Left ventricle myocardium superior (tissue), 1 donor: ENCODE results near the gene TAS1R3. TPM values are rescaled to one million over a fixed set of nuclear protein-coding genes. Genes with fewer than 3 reads are reported as not detected.

ENCODE experiments used
- ATAC-seq: fragments of 200-7000 bp; cut with Tn5 transposase; one replicate; pipeline ENCODE4 v1.9.1; 2020; ENCODE audit warnings: mild to moderate bottlenecking, moderate library complexity
- DNase-seq: peaks from one replicate; pipeline ENCODE4 v3.0.0-alpha.2; 2020
- intact Hi-C: fragments of 100-400 bp; cut with micrococcal nuclease; formaldehyde crosslinking; loops from one replicate; pipeline ENCODE4 v1.11.0; 2022
- total RNA-seq: library from RNA; stranded (reverse); fragmentation: NEBNext Ultra II Directional; extraction: Animal tissue kit (Norgen Biotek cat#: 25700); gene quantifications from one replicate; pipeline ENCODE4 v1.2.1, GENCODE V29; 2021
- donor health status: DM: no; HTN: yes; CAD: no; lungs with severe emphysema.

Gene TAS1R3
- total RNA-seq, 1 donor from 2014 or later: 0.57 TPM

DNA sequence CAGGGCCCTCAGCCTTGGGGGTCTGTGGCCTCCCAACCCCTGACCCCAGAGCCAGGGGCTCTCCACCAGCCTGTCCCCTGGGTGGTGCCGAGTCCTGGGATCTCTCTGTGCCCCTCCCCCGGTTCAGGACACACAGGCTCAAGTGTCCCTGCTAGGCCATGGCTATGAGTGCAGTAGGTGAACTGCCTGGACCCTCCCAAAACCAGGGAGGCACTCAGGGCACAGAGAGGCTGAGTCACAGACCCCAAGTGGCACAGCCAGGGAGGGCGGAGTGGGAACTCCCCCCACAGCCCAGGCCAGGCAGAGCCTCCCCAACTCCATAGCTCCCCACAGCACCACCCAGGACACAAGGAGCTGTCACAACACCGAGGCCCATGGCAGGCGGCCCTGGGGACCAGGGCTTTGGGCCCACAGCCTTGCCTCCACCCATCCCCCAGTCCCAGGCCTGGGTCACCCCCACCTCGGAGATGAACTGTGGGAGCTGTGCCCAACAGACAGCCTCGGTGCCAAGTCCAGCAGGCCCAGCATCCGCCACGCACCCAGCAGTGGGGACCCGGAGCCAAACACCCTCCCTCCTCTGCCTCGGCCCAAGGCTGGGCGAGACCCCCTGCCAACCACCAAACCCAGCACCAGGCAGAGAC lies 14.9 kb downstream of the TAS1R3 start:
- intact Hi-C loops: no loop called here
- DNase-seq: peak; percentile 64
- ATAC-seq: peak; percentile 8

DNA sequence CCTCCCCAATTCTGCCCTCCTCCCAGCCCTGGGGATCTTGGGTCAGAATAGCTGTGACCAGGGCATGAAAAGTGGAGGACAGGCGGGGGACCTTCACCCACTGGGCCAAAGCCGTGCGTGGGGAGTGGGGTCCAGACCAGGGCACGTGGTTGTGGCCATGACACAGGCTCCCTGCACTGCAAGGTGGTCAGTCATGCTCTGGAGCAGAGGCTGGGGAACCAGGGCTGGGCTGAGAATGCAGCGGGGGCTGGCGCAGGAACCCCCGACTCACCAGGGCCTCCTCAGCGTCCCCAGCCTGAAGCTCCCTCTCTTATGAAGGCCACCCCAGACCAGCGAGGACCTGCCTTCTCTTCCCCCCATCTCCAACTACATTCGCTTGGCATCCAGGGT lies 15.4 kb downstream of the TAS1R3 start:
- peak; percentile 31 for DNase-seq
- intact Hi-C loops: no loop called here

DNA sequence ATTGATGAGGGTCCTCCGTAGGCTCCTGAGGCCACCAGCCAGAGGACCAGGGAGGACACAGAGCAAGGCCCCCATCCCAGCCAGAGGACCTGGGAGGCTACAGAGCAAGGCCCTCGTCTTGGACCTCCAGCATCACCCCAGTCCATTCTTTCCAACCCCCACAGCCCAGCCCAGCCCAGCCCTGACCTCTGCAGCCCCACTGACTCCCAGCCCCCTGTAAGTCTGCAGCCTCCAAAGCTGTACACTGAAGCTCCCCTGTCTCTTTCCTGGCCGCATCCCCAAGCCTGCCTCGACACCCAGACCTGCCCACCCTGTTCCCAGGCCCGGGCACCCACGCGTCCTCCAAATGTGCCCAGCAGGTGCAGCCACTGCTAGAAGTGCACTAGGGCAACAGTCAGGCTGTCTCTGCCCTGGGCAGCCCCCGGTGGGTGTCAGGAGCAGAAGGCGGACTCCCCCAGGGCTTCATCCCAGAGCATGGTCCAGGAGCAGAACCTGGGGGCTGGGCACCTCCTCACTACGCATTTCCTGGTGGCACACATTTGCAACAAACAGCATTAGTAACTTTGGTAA lies 16.0 kb downstream of the TAS1R3 start:
- intact Hi-C loops: no loop called here
- DNase-seq (peak; percentile 28), ATAC-seq (no peak)

More for the DNA sequence above, 15.4 kb downstream of the TAS1R3 start:
- no peak for ATAC-seq

DNA sequence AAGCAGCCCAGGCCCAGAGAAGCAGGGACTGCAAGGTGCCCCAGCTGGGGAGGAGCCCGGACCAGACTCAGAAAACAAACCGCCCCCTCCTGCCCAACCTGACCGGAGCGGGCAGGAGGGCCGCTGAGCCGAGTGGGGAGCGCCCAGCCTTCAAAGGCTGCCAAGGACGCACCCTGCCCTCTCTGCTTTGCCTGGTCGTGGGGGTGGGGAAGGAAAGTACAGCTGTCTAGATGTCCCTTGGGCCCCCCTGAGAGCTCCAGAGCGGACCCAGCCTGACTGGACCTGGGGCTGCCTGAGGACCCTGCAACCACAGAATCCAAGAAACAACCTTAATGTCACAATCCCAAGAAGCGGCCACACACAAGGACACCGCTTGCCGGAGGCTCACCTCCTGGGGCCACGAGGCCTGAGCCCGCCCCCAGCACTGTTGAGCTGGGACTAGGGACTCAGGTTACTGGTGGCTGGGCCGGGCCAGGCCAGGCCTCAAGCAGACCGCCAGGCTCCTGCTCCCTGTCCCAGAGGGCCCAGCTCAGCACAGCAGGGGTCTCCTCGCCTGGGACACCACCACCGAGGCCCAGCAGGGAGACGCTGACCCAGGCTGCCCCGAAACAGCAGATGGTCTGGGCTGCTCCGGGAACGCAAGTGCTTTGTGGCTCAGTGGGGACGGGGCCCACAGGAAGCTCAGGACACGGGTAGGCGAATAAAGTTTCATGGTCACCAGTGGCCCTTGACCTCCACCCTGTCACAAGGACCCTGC lies 16.8 kb downstream of the TAS1R3 start:
- DNase-seq (peak; percentile 71), ATAC-seq (peak; percentile 43)
- intact Hi-C loops: no loop called here

DNA sequence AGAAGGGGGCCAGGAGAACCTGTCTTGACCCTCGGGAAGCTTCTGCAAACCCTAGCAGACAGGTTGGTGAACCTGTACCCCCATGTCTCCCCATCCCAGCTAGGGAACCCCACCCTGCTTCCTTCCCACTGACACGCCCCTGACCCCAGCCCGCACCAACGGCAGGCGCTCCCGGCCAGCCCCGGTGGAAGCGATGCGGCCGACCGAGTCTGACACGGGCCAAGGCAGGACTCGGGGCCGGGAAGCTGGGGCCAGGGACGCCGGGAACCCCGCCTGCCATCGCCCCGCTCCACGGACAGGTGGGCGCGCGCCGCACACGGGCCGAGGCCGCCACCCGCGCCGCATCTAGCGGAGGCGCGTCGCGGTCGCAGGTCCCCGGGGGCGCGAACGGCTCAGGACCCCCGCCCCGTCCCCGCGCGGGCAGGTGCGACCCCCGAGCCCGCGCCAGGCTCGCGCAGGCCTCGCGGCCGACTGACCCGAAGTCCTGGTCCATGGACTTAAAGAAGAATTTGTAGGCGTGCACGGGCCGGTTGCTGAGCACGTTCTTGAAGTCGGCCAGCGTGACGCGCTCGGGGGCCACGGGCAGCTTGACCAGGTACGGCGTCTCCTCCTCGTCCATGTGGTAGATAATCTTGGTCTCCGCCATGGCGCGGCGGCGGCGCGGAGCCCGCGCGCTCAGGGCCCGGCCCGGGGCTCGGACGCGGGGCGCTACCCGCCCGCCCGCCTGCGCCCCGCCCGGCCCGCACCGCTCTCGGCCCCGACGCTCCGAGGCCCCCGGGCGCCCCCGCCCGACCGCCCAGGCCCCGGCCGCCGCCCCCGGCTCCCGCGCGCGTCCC lies 17.6 kb downstream of the TAS1R3 start:
- intact Hi-C loops: no loop called here
- ATAC-seq (no peak), DNase-seq (peak; percentile 62)

DNA sequence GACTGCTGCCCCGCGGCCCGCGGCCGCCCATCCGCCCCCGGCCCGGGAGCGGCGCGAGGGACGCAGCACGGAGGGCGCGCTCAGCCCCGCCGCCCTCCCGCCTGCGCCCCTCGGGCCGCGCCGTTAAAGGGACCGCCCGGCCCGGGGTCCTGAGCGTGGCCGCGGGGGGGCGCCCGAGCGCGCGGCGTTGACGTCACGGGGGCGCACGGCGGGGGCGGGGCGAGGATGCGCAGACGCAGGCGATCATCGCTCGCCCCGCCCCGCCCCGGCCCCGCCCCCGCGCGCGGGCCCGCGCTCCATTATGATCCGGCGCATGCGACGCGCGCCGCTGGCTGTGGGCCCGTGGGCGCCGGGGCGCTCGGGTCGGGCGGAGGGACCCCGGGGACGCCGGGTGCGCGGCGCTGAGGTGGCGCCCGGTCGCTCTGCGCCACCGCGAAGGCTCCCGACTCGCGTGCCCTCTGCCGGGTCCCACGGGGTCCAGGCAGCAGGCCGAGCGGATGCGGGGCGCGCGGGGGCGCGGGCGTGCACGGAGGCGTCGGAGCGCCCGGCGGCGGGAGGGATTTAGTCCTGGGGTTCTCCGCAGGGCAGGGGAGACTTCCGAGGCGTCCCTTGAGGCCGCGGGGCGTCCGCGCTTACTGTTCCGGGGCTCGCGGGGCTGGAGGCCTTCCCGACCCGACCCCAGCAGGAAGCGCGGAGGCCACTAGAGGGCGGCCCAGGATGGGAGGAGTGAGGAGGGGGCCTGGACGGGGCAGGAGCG lies 18.4 kb downstream of the TAS1R3 start, which contains the start of gene DVL1:
Gene DVL1 (minus strand): TSS at position 163 of the 757 bp plus-strand sequence. CDS start 353 bp downstream, outside the sequence.
- intact Hi-C loops: no loop called here
- ATAC-seq: peak; percentile 35
- peak; percentile 85 for DNase-seq

DNA sequence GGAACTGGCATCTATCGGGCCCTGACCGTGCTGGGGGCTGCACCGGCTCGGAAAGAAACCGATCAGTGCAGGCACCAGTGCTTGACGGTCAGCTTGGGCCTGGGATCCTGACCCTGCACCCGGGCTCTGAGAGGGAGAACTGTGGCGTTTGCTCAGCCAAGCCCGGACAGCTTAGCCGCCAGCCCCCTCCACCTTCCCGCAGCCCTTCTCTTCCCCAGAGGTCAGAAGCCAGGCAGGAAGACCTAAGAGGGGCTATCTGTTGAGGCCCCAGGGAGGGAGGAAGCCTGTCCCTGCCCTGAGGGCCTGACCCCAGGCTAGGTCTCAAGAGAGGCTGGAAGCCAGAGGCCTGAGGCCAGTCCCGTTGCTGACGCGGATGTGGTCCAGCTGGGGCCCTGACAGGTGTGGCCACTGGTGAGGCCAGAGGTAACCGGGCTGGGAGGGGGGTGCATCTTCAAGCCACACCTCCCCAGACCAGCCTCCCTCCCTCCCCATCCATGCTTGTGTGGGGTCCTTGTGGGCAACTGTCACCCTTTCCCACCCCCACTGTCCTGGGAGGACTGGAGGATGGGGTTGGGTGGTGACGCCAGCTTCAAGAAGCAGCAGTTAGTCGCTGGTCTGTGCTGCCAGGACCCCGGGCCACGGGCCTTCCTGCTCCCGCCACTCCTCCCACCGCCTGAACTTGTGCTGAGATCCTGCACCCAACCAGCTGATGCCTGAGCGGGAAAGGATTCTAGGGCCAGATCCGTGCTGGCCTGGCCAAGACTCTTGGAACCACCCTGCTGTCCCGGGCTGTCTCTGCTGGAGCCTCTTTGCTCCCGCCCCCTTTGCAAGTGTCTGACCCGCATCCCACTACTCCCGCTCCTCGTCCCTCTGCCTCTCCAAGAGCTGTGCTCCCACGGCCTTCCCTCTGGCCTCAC lies 20.7 kb downstream of the TAS1R3 start:
- ATAC-seq (peak; percentile 43), DNase-seq (peak; percentile 76)
- intact Hi-C loops: no loop called here

DNA sequence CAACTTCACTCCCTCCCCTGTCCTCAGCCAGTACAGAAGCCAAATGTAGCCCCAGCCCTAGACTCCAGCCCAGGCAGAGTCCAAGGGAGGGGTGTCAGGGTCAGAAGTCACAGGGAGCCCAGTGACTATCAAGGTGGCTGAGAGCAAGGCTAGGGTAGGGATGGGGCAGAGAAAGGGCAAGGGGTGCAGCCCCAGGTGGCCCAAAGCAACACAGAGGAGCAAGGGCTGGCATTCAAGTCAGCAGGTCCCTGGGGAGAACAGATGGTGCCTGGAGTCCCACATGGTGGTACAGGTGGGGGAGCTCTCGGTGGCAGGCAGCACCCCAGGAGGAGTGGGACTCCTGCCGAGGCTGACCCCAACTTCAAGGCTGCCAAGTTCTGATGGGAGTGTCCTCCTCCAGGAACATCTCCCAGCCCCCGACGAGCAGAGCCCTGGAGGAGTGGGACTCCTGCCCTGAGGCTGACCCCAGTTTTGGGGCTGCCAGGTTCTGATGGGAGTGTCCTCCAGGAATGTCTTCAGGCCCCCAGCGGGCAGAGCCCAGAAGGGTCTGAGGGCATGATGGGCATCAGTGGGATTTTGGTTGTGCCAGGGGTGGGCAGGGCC lies 21.8 kb downstream of the TAS1R3 start:
- ATAC-seq (no peak), DNase-seq (peak; percentile 35)
- intact Hi-C loops: no loop called here

DNA sequence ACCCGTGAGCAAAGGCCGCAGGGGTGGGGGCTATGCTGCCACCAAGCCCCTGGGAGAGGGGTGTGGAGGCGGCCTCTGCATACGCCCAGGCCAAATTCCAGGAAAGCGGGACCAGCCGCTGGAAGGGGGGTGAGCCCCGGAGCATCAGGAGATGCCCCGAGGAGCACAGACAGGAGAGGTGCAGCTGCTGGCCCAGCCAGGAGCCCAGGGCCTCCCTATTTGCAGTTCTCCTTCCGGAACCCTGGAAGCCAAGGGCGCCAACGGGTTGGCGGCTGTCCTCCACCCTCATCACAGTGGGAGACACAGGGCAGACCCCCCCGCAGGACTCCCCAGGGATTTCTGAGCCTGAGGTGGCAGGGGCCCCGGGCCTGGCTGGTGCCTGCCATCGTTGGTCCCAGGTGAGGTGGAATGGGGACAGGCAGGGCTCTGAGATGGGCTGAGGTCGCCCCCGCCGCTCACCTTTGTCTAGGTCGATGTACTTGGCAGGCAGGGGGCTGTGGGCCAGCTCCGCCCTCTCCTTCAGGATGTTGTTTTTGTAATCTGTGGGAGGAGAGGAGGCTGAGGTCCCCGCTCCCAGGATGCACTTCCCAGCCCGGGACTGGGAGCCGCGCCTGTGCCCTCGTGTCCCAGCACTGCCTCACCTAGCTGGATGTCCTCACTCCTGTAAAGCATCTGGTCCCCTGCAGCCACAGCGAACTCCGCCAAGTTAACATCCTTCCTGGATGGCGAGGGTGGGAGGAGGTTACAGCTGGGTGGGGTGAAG lies 22.5 kb downstream of the TAS1R3 start:
- intact Hi-C loops: no loop called here
- peak; percentile 40 for DNase-seq
- no peak for ATAC-seq

DNA sequence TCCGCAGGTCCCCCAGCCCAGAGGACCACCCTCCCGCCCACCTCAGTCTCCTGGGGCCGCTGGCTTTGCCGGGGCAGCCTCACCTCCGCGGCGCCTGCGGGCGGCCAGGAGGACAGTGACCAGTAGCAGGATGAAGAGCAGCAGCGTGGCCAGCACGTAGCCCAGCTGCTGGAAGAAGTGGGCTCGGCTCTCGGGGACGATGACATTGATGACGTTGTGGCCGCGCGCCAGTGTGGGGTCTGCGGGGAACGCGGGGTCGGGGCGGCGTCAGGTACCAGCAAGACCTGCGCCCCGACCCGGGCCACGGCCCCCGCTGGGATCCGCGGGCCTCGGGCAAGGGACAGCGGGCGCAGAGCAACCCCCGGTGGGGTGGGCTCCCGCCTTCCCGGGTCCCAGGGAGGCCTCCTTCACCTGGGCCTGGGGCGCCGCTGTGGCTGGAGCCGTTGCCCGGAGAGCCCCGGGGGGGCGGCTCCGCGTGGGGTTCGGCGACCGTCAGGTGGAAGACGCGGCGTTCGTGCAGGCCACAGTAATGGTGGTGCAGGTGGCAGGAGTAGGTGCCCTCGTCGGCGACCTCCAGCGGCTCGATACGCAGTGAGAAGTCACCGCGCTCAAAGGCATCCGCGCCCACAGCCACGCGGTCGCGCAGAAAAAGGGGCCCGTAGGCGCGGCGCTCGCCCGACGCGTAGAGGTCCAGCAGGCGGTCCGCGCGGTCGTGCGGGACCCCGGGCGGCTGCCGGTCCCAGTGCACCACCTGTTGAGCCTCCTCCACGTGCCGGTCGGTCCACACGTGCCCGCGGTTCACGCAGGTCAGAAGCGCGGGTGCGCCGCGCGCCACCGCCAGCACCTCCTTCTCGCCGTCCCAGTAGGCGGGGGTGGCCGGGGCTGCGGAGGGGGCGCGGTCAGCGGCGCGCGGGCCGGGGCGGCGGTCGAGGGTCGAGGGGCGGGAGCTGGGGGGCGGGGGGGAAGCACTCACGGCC lies 23.5 kb downstream of the TAS1R3 start:
- ATAC-seq: no peak
- DNase-seq: peak; percentile 38
- intact Hi-C loops: no loop called here

DNA sequence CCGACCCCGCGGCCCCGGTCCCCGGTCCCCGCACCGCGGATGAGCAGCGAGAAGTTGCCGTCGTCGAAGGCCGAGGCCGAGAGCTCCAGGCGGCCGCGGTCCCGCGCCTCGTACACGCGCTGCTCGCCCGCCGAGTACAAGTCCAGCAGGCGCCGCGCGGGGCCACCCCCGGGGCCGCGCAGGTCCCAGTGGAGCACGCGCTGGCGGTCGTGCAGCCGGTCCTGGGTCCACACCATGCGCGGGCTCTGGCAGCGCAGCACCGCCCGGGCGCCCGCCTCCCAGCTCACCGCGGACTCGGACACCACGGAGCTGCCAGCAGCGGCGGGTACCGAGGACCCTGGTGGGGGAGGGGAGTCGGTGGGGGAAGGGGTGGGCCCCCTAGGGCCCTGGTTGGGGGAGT lies 24.3 kb downstream of the TAS1R3 start:
- no peak for ATAC-seq
- intact Hi-C loops: no loop called here
- DNase-seq: peak; percentile 74

DNA sequence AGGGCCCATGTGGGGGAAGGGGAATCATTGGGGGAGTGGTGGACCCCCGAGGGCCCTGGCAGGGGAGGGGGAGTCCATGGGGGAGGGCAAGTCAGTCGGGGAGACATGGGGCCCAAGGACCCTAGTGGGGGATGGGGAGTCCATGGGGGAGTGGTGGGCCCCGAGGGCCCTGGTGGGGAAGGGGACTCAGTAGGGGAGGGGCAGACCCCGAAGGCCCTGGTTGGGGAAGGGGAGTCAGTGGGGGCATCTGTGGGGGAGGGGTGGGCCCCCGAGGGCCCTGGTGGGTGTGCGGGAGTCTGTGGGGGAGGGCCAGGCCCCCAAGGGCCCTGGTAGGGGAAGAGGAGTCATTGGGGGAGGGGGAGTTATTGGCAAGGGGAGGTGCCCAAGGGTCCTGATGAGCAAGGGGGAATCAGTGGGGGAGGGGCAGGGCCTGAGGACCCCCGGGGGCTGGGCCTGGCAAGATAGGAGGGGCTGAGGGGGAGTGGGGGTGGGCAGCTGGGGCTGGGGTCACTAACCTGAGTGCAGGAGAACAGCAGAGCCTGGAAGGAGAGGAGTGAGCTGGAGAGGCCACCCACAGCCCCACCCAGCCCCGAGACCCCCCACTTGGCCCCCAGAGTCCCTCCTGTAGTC lies 25.2 kb downstream of the TAS1R3 start:
- intact Hi-C loops: no loop called here
- ATAC-seq (no peak), DNase-seq (peak; percentile 25)

DNA sequence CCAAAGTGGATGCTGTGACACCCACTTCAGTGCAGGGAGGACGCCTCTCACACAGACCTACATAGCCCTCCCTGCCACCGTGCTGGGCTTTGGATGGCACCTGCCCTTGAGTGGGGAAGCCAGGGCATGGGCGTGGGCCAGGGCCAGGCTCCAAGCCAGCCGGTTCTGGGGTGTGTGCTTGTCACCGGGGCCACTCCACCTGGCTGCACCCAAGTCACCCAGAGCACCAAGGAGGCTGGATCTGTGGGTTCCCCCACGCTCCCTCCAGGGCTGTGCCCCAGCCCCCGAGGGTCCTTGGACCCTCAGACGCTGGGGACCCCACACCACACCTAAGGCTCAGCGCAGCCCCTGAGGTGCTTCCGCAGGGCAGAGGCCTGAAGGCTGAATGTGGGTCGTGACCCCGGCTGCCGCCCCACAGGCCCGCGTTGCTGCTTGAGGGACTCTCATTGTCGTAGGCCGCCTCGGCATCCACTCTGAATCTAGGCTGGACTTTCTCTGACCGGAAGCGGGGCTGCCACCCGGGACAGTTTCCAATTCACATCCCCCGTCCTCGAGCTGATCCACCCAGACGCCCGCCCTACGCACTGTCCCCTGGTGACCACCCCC lies 25.8 kb downstream of the TAS1R3 start:
- no peak for ATAC-seq
- peak; percentile 43 for DNase-seq
- intact Hi-C loops: no loop called here

DNA sequence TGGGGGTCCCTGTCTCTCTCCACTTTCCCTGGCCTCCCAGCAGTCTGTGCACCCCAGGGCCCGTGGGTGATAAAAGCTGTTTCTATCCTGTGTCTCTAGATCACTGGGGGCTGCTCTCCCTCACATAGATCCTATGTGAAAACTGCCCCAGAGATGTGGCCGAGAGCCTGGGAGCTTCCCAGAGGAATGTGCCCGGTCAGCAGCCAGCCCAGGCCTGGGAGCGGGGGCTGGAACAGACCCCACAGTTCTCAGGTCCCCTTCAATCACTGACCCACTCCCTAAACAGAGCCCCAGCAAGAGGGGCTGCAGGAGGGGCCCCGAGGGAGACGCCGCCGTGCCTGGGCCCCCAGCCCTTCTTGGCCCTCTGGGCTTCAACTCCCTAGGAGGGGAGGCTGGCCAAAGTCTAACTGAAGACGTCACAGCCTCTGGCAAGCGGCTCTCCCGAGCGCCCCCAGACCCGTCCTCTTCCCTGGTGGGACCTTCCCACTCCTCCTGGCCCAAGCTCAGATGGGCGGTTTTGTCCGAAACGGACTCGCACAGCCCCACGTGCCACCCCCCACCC lies 26.9 kb downstream of the TAS1R3 start:
- DNase-seq (peak; percentile 37), ATAC-seq (no peak)
- intact Hi-C loops: no loop called here
